Measurements from ENCODE around the gene SOD3.

GRCh38 chr4:24807611-24808010 is 12.2 kb downstream of the SOD3 start:
- TF ChIP-seq, protein P1, sequence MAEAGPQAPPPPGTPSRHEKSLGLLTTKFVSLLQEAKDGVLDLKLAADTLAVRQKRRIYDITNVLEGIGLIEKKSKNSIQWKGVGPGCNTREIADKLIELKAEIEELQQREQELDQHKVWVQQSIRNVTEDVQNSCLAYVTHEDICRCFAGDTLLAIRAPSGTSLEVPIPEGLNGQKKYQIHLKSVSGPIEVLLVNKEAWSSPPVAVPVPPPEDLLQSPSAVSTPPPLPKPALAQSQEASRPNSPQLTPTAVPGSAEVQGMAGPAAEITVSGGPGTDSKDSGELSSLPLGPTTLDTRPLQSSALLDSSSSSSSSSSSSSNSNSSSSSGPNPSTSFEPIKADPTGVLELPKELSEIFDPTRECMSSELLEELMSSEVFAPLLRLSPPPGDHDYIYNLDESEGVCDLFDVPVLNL (CRISPR knock-in tag; IDR thresholded peaks at IDR 0.05; ENCODE audit: borderline replicate concordance, low read depth), result no peak
- TF ChIP-seq, protein P2, sequence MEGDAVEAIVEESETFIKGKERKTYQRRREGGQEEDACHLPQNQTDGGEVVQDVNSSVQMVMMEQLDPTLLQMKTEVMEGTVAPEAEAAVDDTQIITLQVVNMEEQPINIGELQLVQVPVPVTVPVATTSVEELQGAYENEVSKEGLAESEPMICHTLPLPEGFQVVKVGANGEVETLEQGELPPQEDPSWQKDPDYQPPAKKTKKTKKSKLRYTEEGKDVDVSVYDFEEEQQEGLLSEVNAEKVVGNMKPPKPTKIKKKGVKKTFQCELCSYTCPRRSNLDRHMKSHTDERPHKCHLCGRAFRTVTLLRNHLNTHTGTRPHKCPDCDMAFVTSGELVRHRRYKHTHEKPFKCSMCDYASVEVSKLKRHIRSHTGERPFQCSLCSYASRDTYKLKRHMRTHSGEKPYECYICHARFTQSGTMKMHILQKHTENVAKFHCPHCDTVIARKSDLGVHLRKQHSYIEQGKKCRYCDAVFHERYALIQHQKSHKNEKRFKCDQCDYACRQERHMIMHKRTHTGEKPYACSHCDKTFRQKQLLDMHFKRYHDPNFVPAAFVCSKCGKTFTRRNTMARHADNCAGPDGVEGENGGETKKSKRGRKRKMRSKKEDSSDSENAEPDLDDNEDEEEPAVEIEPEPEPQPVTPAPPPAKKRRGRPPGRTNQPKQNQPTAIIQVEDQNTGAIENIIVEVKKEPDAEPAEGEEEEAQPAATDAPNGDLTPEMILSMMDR (IDR thresholded peaks at IDR 0.05), result no peak
- TF ChIP-seq JUN (CRISPR knock-in tag; IDR thresholded peaks at IDR 0.05) (no peak), ESRRA (CRISPR knock-in tag; IDR thresholded peaks at IDR 0.05; ENCODE audit: borderline replicate concordance) (no peak), ZNF396 (CRISPR knock-in tag; IDR thresholded peaks at IDR 0.05; ENCODE audit: borderline replicate concordance) (no peak)
- TF ChIP-seq, protein P3, sequence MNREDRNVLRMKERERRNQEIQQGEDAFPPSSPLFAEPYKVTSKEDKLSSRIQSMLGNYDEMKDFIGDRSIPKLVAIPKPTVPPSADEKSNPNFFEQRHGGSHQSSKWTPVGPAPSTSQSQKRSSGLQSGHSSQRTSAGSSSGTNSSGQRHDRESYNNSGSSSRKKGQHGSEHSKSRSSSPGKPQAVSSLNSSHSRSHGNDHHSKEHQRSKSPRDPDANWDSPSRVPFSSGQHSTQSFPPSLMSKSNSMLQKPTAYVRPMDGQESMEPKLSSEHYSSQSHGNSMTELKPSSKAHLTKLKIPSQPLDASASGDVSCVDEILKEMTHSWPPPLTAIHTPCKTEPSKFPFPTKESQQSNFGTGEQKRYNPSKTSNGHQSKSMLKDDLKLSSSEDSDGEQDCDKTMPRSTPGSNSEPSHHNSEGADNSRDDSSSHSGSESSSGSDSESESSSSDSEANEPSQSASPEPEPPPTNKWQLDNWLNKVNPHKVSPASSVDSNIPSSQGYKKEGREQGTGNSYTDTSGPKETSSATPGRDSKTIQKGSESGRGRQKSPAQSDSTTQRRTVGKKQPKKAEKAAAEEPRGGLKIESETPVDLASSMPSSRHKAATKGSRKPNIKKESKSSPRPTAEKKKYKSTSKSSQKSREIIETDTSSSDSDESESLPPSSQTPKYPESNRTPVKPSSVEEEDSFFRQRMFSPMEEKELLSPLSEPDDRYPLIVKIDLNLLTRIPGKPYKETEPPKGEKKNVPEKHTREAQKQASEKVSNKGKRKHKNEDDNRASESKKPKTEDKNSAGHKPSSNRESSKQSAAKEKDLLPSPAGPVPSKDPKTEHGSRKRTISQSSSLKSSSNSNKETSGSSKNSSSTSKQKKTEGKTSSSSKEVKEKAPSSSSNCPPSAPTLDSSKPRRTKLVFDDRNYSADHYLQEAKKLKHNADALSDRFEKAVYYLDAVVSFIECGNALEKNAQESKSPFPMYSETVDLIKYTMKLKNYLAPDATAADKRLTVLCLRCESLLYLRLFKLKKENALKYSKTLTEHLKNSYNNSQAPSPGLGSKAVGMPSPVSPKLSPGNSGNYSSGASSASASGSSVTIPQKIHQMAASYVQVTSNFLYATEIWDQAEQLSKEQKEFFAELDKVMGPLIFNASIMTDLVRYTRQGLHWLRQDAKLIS (CRISPR knock-in tag; IDR thresholded peaks at IDR 0.05; ENCODE audit: borderline replicate concordance), result no peak
